Effector CD4-positive, alpha-beta T cell (primary cell): ENCODE data around the gene MYOM3.
"Not testable (repeated sequence)": the region's sequence is repeated elsewhere in the genome, so short reads cannot be mapped to it uniquely, and the experiment has no call there.

Experiments used
- DNase-seq: peaks from one replicate; pipeline ENCODE4 v3.0.0-alpha.2; 2020

MYOM3 gene

DNA sequence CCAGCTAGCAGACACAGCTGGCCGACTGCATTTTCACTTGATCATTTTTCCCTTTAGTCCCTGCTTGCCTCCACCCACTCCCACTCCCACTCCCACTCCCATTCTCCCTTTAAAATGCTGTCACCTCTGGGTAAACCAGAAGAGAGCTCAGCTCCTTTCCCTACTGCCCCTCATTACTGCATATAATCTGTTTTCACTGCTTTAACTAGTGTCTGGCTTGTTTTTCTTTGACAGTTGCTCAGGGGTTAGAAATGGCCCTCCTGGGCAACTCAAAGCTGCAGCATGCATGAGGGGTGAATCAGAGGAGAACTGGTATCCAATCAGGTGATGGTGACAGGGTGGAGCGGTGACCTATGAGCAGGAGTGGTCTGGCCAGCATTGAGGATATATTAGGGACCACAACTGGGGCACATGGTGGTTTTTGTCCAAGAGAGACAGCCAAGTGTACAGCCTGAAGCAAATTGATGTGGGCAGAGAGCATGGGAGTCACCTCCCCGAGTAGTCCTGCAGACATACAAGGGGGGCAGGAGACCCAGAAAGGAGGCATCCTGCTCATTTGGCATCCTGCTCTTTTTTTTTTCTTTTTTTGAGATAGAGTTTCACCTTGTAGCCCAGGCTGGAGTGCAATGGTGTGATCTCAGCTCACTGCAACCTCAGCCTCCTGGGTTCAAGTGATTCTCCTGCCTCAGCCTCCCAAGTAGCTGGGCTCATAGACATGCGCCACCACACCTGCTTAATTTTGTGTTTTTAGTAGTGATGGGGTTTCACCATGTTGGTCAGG, 89.2 kb downstream of the MYOM3 start:
- DNase-seq: no peak

DNA sequence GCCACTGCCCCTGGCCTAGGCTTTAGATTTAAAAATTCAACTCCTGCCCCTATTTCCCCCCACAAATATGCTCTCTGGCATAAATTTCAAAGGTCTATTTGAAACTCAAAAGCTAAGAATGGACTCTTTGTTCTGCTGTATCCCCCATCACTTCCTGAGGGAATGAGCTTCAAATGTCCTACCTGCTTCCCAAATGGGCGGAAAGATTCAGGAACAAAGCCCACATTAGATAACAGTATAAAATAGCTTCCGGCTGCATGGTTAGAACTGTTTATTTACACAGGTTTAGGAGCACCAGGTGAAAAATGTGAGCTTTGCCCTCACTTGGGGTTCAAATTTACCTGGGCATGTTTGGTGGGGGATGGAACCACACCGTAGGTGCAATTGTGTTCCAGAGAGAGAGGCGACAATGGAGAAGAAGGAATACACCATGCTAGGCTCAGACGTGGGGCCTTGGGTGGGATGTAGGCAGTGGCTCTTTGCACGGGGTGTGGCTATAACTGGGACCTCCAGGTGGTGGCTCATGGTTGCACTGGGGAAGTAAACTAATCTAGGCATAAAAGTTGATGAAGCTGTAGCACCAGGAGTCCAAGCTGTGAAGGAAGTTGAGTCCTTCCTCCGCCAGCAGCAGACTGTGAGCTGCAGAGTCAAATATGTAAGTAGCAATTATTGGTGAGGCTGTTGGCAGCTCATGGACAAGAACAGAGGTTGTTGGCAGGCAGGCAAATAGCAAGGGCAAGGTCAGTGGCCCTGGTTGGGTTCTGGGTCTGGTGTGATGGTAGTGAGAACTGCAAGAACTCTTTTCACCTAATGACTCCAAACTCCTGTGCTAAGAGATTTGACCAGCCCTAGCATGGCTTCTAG, 90.3 kb downstream of the MYOM3 start:
- DNase-seq: no peak

DNA sequence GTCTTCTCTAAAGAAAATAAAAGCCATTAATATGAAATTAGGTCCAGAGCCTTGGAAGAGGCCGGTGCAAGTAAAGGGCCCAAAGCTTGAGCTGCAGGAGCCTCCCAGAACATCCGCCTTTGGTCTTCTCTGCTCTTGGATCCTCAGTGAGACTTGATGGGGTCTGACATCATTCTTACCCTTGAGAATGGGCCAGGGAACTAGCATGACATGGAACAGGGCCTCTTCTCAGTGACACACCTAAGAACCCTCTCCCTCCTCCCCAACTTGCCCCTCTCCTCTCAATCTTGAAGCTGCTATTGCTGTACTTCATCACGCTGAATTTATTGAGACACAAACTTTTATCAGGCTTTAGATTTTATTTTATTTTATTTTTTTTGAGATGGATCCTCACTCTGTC, 91.5 kb downstream of the MYOM3 start:
- no peak for DNase-seq

DNA sequence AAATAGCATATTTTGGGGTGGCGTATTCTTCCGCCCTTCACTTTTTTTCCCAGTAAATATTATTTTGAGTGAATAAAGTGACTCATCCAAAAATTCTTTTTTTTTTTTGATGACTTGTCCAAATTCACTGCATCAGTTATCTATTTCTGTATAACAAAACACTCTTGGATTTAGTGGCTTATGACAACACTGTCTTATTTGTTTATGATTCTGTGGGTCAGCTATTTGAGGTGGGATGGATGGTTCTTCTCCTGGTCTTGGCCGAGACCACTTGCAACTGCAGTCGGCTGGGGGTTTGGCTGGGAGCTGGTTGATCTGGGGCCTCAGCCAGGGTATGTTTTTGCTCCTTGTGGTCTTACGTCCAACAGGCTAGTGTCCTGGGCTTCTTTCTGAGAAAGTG, 91.9 kb downstream of the MYOM3 start:
- DNase-seq: no peak

DNA sequence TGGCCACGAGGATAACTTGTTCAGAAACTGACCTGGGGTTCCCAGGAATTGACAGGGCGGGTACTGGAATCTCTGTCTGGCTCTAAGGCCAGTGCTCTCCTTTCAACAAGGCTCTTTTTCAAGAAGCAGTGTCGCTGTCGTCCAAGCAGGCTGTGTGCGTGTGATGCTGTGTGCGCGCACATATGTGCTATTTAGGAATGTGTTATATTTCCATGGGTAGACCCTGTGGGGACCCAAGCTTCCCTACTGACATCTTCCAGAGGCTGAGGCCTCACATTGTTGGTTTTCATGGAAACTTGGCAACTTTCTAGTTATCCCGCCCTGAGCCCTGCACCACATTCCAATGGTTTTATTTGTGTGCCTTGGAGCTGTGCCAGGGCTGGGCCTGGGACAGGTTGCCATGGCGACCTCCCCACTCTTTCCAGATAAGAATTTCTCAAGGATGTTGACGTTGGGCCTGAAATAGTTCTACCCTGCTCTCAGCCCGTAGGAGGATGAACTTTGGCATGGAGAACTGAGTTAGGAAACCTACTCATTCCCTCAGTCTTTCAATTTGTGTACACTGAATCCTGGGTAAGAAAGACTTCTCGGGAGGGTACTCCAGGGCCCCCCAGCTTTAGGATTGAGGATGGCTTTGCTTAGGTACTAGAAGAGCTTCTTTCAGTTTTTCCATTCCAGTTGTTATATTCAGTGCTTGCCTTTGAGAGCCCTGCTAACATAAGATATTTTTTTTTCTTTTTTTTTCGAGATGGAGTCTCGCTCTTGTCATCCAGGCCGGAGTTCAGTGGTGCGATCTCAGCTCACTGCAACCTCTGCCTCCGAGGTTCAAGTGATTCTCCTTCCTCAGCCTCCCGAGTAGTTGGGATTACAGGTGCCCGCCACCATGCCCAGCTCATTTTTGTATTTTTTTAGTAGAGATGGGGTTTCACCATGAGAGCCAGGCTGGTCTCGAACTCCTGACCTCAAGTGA, 93.0 kb downstream of the MYOM3 start:
- no peak for DNase-seq

DNA sequence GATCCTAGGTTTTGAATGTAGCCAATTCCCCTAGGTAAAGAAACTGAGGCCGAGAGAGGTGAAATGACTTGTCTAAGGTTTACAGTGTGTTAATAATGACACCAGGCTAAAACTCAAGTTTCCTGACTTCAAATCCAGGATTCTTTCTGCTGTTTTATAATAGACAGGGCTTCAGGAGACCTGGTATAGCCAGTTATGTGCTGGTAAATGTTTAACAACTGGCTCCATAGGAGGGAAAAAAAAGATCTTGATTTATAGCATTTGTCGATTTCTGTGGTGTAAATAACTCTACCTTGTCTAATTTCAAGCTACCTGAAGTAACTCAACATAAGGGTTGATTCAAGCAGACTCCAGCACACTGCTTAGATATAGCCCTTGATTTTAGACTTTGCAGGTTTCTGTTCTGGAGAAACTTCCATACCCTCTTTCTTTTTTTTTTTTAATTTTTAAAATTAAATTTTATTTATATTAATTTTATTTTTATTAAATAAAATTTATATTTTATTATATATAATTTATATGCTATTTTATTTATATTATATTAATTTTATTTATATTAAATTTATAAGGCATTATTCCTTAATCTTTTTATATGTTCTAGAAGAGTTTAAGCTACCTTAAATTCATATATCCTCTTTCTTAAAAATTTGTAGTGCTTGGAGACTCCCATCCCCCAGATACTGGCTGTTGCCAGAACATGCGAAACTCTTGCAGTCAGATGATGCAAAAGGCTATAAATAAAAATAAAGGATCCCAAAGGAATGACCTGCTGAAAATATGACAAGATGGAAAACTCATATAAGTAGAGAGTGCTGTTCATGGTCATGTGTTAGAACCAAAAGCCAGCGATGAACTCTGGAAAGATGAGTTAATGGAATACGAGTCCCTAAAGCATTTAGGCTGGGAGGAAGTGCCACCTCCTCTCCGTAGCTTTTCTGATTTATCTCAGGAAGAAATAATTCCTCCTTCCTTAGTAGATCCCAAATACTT, 96.4 kb downstream of the MYOM3 start:
- no peak for DNase-seq

DNA sequence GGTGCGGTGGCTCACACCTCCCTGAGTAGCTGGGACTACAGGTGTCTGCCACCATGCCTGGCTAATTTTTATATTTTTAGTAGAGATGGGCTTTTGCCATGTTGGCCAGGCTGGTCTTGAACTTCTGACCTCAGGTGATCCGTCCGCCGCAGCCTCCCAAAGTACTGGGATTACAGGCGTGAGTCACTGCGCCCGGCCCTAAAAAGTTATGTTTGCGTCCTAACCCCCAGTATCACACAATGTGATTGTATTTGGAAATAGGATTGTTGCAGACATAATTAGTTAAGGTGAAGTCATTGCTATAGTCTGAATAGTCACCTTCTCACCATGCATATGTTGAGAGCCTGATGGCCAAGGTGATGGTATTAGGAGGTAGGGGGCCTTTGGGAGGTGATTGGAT, 99.1 kb downstream of the MYOM3 start:
- DNase-seq: not testable (repeated sequence)

DNA sequence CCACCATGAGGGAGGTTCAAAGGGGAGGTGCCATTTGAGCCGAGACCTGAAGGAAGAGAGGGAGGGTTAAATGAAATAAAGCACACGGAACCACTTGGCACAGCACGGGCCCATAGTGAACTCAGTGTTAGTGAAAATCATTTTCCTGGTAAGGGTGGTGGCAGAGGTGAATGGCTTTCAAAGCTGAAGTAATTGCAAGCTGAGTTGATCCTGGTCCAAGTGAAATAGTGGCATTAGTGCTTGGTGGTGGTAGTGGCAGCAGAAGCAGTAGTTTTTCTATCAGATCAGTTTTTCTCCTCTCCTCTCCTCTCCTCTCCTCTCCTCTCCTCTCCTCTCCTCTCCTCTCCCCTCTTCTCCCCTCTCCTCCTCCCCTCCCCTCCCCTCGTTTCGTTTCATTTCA, 101.3 kb downstream of the MYOM3 start:
- no peak for DNase-seq

DNA sequence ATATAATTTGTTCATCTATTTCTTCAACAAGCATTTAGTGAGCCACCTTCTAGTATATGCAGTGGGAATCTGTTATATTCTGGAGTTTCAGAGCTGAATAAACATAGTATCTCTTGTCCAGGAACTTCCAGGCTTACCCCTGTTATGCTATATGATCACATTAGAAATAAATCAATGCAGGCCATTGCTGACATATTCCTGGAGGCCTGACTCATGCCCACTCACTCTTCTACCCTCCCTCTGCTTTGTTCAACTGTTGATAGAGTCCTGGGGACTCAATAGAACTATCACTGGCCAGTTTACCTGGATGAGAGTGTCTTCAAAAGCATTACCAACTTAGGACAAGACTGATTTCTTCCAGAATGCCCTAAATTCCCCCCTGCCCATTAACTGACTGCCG, 102.5 kb downstream of the MYOM3 start:
- no peak for DNase-seq

DNA sequence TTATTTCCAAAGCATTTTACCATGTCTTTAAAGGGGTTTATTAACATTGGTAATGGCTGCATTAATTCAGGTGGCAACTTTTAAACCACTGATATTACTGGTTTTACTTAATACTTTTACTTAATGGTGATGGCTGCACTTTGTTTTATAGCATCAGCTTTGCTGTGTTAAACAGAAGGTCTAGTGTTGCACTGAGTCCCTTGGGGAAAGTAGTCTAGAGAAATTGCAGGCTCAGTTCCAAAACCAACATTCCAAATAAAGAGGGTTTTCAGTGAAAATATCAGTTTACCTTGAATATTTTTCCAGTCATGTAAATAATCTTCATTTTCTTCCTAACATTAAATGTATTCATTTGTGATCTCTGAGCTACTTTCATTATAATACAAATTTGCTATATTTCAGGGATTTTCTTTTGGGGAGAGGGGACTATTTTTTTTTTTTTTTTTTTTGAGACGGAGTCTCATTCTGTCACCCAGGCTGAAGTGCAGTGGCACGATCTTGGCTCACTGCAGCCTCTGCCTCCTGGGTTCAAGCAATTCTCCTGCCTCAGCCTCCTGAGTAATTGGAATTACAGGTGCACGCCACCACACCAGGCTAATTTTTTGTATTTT, 103.3 kb downstream of the MYOM3 start:
- not testable (repeated sequence) for DNase-seq

DNA sequence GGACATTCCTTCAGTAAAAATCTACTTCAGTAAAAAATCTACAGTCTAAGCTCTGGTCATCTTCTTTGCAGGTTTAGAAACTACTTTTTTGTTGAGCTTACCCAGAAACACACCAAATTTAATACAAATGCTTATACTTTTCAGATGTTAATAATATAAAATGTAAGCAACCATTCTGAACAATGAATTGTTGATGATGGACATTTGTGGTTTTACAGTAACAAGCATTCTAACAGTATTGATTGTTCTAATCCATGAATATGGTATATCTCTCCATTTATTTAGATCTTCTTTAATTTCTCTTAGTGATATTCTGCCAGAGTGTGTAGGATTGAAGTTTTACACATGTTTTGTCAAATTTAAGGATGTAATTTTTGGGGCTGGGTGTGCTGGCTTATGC, 104.9 kb downstream of the MYOM3 start:
- no peak for DNase-seq
